HCT116 (cell line): ENCODE measurements around the gene FLNB.

Experiments
- EGR1 ChIP-seq: IDR thresholded peaks from 2 replicates; pipeline ENCODE4 v1.6.1; 2012; ENCODE audit warnings: low read depth
- EZH2 ChIP-seq: fragments of 200-600 bp; sonication (generic); IDR thresholded peaks from 2 replicates; pipeline ENCODE4 v1.6.1; 2017; ENCODE audit warnings: antibody characterized with exemption, mixed run types
- EZH2phosphoT487 ChIP-seq: fragments of 200-600 bp; IDR thresholded peaks from 2 replicates; pipeline ENCODE4 v1.6.1; 2018; ENCODE audit warnings: antibody characterized with exemption, borderline replicate concordance
- POLR2A ChIP-seq: IDR thresholded peaks from 2 replicates; pipeline ENCODE4 v1.7.0; 2011; ENCODE audit warnings: borderline replicate concordance; ENCODE audit not compliant: insufficient read depth, insufficient read length; ENCODE audit errors: extremely low read depth
- SIN3A ChIP-seq: IDR thresholded peaks from 2 replicates; pipeline ENCODE4 v1.6.1; 2012; ENCODE audit warnings: low read depth
- TCF7L2 ChIP-seq: IDR thresholded peaks from 2 replicates; pipeline ENCODE4 v1.7.0; 2011; ENCODE audit warnings: borderline replicate concordance, inconsistent platforms; ENCODE audit not compliant: insufficient read depth, insufficient read length; ENCODE audit errors: extremely low read depth
- ZFX ChIP-seq: fragments of 450-650 bp; IDR thresholded peaks from 2 replicates; pipeline ENCODE4 v1.6.1; 2017
- TF ChIP-seq, protein P1 (sequence below), 3 experiments: fragments of 200-600 bp in 1 of 3; sonication (generic) in 1 of 3; IDR thresholded peaks in 2 of 3; conservative IDR thresholded peaks in 1 of 3; 2 replicates each; pipeline ENCODE4 v1.5.1; 2012 to 2017; ENCODE audit warnings: low read depth in 2 of 3, low read length in 2 of 3, antibody characterized with exemption in 1 of 3, borderline replicate concordance in 1 of 3, control low read depth in 1 of 3, mild to moderate bottlenecking in 1 of 3, mixed read lengths in 1 of 3, mixed run types in 1 of 3, moderate library complexity in 1 of 3; ENCODE audit not compliant: insufficient read depth in 1 of 3
- TF ChIP-seq, protein P2 (sequence below): IDR thresholded peaks from 2 replicates; pipeline ENCODE4 v1.6.1; 2012; ENCODE audit warnings: low read depth

DNA sequence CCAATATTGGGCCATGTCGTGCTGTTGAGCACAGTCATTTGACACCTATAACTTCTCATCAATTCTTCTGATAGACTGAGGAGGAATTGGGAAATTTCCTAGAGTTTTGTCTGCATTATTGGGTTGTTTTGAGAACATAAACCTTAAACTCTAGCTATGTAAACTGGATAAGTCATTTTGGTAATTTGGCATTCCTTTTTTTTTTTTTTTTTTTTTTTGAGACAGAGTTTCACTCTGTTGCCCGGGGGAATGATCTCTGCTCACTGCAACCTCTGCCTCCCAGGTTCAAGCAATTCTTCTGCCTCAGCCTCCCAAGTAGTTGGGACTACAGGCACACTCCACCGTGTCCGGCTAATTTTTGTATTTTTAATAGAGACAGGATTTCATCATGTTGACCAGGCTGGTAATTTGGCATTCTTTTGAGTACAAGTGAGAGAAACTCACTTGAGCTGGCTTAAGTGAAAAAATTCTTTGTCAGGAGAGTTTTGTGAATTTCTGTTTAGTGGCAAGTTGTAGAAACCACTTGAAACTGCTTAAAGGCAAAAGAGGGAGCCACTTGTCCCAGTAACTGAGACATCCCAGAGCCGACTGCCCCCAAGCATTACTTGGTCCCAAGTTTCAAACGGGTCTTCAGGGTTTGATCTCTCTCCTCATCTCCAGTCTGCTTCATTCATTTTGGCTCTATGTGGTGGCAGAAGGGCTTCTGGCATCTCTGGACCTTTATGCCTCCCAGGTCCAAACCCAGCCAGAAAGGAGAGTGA lies 34.9 kb downstream of the FLNB start:
- TF ChIP-seq, protein P1, sequence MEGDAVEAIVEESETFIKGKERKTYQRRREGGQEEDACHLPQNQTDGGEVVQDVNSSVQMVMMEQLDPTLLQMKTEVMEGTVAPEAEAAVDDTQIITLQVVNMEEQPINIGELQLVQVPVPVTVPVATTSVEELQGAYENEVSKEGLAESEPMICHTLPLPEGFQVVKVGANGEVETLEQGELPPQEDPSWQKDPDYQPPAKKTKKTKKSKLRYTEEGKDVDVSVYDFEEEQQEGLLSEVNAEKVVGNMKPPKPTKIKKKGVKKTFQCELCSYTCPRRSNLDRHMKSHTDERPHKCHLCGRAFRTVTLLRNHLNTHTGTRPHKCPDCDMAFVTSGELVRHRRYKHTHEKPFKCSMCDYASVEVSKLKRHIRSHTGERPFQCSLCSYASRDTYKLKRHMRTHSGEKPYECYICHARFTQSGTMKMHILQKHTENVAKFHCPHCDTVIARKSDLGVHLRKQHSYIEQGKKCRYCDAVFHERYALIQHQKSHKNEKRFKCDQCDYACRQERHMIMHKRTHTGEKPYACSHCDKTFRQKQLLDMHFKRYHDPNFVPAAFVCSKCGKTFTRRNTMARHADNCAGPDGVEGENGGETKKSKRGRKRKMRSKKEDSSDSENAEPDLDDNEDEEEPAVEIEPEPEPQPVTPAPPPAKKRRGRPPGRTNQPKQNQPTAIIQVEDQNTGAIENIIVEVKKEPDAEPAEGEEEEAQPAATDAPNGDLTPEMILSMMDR (IDR thresholded peaks at IDR 0.05 in 2 of 3, conservative IDR thresholded peaks at IDR 0.05 in 1 of 3; ENCODE audit: borderline replicate concordance in 1 of 3, insufficient read depth in 1 of 3, low read depth in 2 of 3, low read length in 2 of 3) = no peak
- TF ChIP-seq ZFX = no peak
- TF ChIP-seq, protein P2, sequence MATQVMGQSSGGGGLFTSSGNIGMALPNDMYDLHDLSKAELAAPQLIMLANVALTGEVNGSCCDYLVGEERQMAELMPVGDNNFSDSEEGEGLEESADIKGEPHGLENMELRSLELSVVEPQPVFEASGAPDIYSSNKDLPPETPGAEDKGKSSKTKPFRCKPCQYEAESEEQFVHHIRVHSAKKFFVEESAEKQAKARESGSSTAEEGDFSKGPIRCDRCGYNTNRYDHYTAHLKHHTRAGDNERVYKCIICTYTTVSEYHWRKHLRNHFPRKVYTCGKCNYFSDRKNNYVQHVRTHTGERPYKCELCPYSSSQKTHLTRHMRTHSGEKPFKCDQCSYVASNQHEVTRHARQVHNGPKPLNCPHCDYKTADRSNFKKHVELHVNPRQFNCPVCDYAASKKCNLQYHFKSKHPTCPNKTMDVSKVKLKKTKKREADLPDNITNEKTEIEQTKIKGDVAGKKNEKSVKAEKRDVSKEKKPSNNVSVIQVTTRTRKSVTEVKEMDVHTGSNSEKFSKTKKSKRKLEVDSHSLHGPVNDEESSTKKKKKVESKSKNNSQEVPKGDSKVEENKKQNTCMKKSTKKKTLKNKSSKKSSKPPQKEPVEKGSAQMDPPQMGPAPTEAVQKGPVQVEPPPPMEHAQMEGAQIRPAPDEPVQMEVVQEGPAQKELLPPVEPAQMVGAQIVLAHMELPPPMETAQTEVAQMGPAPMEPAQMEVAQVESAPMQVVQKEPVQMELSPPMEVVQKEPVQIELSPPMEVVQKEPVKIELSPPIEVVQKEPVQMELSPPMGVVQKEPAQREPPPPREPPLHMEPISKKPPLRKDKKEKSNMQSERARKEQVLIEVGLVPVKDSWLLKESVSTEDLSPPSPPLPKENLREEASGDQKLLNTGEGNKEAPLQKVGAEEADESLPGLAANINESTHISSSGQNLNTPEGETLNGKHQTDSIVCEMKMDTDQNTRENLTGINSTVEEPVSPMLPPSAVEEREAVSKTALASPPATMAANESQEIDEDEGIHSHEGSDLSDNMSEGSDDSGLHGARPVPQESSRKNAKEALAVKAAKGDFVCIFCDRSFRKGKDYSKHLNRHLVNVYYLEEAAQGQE = no peak
- TF ChIP-seq EZH2phosphoT487 = no peak
- no peak for TF ChIP-seq TCF7L2
- no peak for TF ChIP-seq POLR2A
- no peak for TF ChIP-seq EGR1
- no peak for TF ChIP-seq EZH2
- TF ChIP-seq SIN3A = no peak
